Measurements from ENCODE around the gene DDB1.

DDB1 gene

GRCh38 chr11:61357894-61358239, 25.0 kb upstream of the DDB1 start:
- no peak for DNase-seq

GRCh38 chr11:61357233-61357893, 24.5 kb upstream of the DDB1 start:
- in situ Hi-C loops (cut with MboI; ENCODE audit: low pct_unique_long_range_greater_than_20kb, low sequenced_read_pairs), result no loop called here
- DNase-seq, result peak; percentile 85

More at GRCh38 chr11:61357894-61358239, 25.0 kb upstream of the DDB1 start:
- in situ Hi-C loops (cut with MboI; ENCODE audit: low pct_unique_long_range_greater_than_20kb, low sequenced_read_pairs), result no loop called here

DNA sequence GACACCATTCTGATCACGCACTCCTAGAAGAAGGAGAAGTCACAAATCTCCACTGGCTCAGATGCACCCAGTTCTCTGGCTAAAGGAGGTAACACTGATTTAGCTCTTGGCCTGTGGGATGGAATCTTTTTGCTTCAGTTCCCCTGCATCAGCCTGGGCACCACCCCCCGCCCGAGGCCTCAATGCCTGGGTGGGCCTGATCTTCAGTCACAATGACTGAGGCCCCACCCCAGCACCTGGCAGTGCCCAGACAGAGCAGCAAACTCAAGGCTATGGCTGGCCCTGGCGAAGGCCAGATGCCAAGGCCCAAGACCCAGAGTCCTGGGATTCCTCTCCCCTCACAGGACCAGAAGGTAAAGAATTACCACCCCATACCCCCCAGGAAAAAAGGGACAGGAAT, 23.8 kb upstream of the DDB1 start:
- in situ Hi-C loops (cut with MboI; ENCODE audit: low pct_unique_long_range_greater_than_20kb, low sequenced_read_pairs), result no loop called here
- DNase-seq, result no peak

GRCh38 chr11:61354208-61354607, 21.3 kb upstream of the DDB1 start:
- in situ Hi-C loops (cut with MboI; ENCODE audit: low pct_unique_long_range_greater_than_20kb, low sequenced_read_pairs), result no loop called here

GRCh38 chr11:61353131-61354067, 20.5 kb upstream of the DDB1 start:
- DNase-seq, result no peak
- in situ Hi-C loops (cut with MboI; ENCODE audit: low pct_unique_long_range_greater_than_20kb, low sequenced_read_pairs), result no loop called here

More at GRCh38 chr11:61354208-61354607, 21.3 kb upstream of the DDB1 start:
- no peak for DNase-seq

- in situ Hi-C loops (cut with MboI; ENCODE audit: low pct_unique_long_range_greater_than_20kb, low sequenced_read_pairs), result no loop called here
- no peak for DNase-seq
These were observed 19.1 kb upstream of the DDB1 start for GRCh38 chr11:61352038-61352437.

DNA sequence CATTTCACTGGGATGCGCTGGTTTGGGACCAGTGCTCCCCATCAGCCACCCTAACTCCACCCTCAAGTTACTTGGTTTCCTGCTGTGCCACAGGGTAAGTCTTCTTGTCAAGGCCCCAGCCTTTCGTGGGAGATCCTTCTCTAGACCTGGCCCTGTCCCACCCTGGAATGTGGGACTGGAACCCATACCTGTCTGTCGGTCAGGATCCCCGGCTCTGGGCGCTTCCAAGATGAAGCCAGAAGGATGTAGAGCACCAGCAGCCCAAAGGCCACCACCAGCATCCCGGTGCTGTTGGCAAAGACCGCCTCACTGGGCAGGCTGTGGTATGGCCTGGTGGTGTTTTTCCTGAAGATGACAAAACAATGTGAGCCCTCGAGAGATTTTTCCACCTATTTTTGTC, 17.9 kb upstream of the DDB1 start:
- DNase-seq, result no peak
- in situ Hi-C loops (cut with MboI; ENCODE audit: low pct_unique_long_range_greater_than_20kb, low sequenced_read_pairs), result no loop called here

- in situ Hi-C loops (cut with MboI; ENCODE audit: low pct_unique_long_range_greater_than_20kb, low sequenced_read_pairs), result no loop called here
- DNase-seq, result no peak
These were observed 17.4 kb upstream of the DDB1 start for GRCh38 chr11:61350336-61350735.

GRCh38 chr11:61349916-61350315, 17.0 kb upstream of the DDB1 start:
- DNase-seq, result no peak
- in situ Hi-C loops (cut with MboI; ENCODE audit: low pct_unique_long_range_greater_than_20kb, low sequenced_read_pairs), result no loop called here

GRCh38 chr11:61349189-61349751, 16.4 kb upstream of the DDB1 start:
- in situ Hi-C loops (cut with MboI; ENCODE audit: low pct_unique_long_range_greater_than_20kb, low sequenced_read_pairs), result no loop called here
- no peak for DNase-seq

GRCh38 chr11:61347916-61348461, 15.1 kb upstream of the DDB1 start:
- DNase-seq, result no peak
- in situ Hi-C loops (cut with MboI; ENCODE audit: low pct_unique_long_range_greater_than_20kb, low sequenced_read_pairs), result no loop called here

DNA sequence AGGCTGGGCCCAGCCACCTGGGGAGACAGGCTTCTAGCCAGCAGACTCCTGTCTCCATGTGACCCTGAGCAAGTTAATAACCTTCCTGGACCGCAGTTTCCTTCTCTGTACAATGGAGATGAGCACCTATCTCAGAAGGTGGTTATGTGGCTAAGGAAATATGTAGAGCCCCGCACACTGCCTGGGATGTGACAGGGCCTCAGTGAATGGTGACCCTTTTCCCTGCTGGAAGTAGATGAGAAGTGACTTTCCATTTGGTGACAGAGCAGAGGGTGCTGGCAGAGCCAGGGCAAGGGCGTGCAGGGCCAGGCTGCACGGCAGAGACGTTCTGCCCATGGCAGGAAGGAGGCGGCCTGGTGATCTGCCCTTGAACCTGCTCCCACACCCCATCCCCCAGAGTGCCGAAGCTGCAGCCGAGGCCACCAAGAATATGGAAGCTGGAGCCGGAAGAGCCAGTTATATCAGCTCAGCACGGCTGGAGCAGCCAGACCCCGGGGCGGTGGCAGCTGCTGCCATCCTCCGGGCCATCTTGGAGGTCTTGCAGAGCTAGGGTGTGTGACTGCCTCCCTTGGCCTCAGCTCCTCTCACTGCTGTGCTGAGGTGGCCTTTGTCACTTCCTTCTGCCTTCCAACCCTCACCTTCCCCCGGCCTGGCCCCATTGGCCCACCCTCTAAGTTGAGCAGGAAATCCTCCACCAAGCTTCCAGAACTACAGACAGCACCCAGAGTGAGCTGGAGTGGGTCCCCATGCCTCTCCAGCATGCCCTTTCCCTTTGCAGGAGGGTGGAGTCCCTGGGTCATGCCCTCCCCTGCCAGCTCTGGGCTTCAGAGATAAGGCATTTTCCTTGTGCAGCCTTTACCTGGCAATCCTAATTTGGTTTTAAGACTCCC, 13.3 kb upstream of the DDB1 start:
- in situ Hi-C loops (cut with MboI; ENCODE audit: low pct_unique_long_range_greater_than_20kb, low sequenced_read_pairs), result no loop called here
- no peak for DNase-seq

DNA sequence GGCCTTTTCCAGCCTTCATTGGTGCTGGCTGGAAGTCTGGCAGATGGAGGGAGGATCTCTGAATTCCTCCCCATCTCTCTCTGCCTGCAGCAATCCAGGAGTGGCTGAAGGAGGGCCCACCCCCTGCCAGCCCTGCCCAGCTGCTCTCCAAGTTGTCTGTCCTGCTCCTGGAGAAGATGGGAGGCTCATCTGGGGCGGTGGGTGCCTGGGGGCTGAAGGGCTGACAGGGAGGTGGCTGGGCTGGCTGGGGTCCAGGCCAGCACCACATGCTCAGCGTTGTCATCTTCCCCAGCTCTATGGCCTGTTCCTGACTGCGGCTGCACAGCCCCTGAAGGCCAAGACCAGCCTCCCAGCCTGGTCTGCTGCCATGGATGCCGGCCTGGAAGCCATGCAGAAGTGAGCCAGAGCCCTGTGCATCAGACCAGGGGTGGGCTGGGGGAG, 12.3 kb upstream of the DDB1 start:
- in situ Hi-C loops (cut with MboI; ENCODE audit: low pct_unique_long_range_greater_than_20kb, low sequenced_read_pairs), result no loop called here
- DNase-seq, result no peak

GRCh38 chr11:61343792-61344745, 11.2 kb upstream of the DDB1 start:
- DNase-seq, result no peak
- in situ Hi-C loops (cut with MboI; ENCODE audit: low pct_unique_long_range_greater_than_20kb, low sequenced_read_pairs), result no loop called here

GRCh38 chr11:61342207-61342803, 9.4 kb upstream of the DDB1 start:
- in situ Hi-C loops (cut with MboI; ENCODE audit: low pct_unique_long_range_greater_than_20kb, low sequenced_read_pairs), result no loop called here
- DNase-seq, result no peak

- DNase-seq, result no peak
- in situ Hi-C loops (cut with MboI; ENCODE audit: low pct_unique_long_range_greater_than_20kb, low sequenced_read_pairs), result no loop called here
These were observed 8.8 kb upstream of the DDB1 start for GRCh38 chr11:61341706-61342105.

DNA sequence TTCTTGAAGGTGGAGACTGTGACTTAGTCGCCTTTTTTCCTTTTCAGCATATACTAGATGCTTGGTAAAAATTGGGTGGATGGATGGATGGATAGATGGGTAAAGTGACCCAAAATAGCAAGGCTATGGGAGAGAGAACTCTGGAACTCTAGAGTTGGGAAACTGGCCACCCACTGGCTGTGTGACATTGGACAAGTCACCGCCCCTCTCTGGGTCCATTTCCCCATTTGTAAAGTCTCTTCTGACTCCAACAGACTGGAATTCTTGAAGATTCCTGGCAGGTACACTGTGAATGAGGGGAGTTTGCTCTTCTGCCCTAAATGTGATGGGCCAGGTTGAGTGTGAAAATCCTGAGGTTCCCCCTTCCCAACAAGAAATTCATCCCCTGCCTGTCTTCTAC, 8.1 kb upstream of the DDB1 start:
- in situ Hi-C loops (cut with MboI; ENCODE audit: low pct_unique_long_range_greater_than_20kb, low sequenced_read_pairs), result no loop called here
- DNase-seq, result no peak

DNA sequence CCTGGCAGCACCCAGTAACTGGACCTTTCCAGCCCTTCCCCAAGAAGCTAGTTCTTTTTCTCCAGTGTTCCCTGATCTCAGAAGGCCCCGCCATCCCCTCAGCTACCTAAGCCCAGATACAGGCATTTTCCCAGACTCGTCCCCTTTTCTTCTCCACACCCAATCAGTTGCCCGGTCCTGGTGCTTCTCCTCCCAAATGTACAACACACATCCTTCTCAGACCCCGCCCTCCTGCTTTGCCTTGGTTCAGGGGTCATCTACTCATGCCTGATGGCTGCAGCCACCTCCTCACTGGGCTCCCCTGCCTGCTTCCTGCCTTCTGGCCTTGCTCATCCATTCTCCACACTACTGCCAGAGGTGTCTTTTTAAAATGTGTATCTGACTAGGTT, 6.6 kb upstream of the DDB1 start:
- DNase-seq, result no peak
- in situ Hi-C loops (cut with MboI; ENCODE audit: low pct_unique_long_range_greater_than_20kb, low sequenced_read_pairs), result no loop called here

Measured in KBM-7 (cell line).